KBM-7 (cell line): ENCODE results near the gene PTPRR.

Experiments used
- DNase-seq: peaks from one replicate; pipeline ENCODE4 v3.0.0-alpha.2; 2015
- in situ Hi-C: fragments of 300-500 bp; cut with MboI; formaldehyde crosslinking; loops from 2 replicates; pipeline ENCODE4 v1.14.3; 2020; ENCODE audit warnings: low sequenced_read_pairs, low pct_unique_long_range_greater_than_20kb, mixed read lengths

PTPRR gene

DNA sequence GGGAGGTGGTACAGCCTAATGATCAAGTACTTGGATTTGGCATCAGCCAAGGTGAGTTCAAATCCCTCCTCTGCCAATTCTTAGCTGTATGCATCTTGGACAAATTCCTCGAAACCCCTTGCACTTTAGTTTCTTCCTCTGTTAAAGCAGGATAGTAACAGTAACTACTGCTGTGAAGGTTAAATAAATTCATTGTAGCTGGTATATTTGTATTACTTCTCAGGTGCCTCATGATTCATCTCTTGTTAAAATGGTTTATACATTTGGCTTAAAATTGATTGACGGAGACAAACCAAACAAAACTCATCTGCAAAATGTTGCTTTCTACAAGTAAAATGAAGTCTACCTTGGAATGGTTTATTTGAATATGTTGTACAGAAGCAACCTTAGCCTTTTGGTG, 281.0 kb downstream of the PTPRR start:
- in situ Hi-C loops = no loop called here
- DNase-seq = no peak

- no peak for DNase-seq
- in situ Hi-C loops = no loop called here
These were observed 281.7 kb downstream of the PTPRR start for GRCh38 chr12:70638639-70639360.

GRCh38 chr12:70637303-70638085, 283.0 kb downstream of the PTPRR start, which contains the start of gene PTPRB:
TSS of gene PTPRB (minus strand) at chr12:70637429. CDS start at chr12:70637395, 34 bp downstream.
- peak; percentile 1 for DNase-seq
- in situ Hi-C loops = no loop called here

GRCh38 chr12:70635755-70636154, 284.8 kb downstream of the PTPRR start:
- in situ Hi-C loops = no loop called here
- no peak for DNase-seq

DNA sequence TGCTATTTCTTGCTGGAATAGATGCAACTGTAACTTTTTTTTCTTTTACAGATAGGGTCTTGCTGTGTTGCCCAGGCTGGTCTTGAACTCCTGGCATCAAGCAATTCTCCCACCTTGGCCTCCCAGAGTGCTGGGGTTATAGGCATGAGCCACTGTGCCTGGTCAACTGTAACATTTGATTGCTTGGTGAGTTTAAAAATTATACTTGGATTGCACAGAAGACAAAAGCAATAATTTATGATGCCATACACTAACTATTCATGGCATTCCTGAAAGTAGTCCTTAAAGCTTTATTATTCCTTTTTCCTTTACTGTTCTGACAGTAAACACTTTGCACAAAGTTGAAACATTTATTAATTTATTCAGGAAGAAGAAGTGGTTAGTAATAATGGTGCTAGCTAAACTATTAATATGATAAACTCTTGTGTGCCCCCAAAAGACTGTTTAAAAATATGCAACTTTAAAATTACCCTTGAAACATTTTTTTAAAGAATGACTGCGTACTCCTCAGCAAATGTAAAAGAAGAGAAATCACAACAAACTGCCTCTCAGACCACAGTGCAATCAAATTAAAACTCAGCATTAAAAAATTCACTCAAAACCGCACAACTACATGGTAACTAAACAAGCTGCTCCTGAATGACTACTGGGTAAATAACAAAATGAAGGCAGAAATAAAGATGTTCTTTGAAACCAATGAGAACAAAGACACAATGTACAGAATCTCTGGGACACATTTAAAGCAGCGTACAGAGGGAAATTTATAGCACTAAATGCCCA, 291.6 kb downstream of the PTPRR start:
- no peak for DNase-seq
- in situ Hi-C loops = no loop called here

- in situ Hi-C loops = no loop called here
- DNase-seq = no peak
These were observed 292.9 kb downstream of the PTPRR start for GRCh38 chr12:70627677-70628076.

DNA sequence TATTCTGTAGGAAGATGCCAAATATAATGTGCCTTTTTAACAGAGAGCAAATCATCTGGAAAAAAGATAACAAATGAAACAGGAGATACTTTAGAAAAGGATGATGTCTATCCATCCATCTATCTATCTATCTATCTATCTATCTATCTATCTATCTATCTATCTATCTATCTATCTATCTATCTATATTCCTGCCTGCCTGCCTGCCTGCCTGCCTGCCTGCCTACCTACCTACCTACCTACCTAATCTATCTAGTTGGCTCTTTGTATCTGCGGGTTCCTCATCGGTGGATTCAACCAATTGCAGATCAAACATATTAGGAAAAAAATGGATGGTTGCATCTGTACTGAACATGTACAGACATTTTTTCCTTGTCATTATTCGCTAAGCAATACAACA, 294.4 kb downstream of the PTPRR start:
- DNase-seq = no peak
- in situ Hi-C loops = no loop called here

DNA sequence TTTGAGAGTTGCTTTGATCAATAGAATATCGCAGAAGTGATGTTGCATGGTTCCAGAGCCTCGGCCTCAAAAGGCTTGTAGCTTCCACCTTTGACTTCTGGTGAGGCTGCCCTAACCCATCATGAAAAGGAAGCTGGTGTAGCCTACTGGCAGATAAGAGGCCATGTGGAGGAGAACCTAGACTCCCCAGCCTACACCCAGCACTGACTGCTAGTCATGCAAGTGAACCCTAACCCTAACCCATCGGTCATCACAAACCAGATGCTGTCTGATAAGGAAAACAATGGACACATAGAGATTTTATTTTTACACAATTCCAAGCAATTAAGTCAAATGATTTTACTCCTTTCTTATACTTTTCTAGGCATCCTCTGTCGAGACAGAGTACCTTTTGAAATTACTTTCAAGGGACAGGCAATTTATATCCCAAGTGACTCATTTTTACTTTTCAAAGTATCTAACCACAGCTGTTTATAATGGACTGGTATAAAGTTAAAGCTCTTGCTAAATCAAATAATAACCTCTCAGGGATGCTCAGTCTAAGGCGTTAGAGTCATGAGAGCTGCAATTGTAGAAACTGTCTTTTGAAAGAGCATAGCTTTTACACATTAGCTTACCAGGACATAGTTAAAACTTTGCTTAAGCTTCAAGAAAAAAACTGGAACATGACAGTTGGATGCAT, 300.9 kb downstream of the PTPRR start:
- DNase-seq = no peak
- in situ Hi-C loops = no loop called here

DNA sequence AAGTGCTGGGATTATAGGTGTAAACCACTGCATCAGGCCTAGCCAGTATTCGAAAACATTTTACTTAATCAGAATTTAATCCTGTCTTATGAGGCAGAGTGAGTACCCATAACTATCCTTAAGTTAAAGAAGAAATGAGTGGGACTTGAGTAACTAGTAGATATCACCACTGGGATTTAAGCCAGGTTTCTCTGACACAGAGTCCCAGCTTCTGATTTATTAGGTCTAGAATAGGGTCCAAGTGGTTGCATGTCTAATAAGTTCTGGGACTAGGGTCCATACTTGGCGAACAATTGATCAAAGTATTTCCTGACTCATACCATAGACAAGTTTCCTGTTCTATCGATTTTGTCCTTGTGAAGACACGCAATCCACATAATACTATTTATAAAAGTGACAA, 302.2 kb downstream of the PTPRR start:
- no peak for DNase-seq
- in situ Hi-C loops = no loop called here

DNA sequence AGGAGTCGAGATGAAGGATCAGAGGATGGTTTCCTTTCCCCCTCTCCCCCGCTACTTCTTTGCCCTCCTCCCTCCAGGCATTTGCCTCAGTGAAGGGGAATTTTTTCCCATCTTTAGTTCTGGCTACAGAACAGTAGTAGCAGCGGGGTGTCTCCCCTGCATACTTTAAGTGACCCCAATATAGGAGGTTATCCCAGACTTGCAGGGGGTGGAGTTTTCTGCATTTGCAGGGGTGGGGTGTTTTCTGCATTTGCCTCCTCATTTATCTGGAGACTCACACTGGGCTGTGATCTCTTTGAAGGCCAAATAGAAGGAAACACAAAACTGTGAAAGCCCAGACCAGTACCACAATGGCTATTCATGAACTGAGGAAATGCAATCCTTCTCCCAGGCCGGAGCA, 303.1 kb downstream of the PTPRR start:
- no peak for DNase-seq
- in situ Hi-C loops = no loop called here

- in situ Hi-C loops = no loop called here
- no peak for DNase-seq
These were observed 305.2 kb downstream of the PTPRR start for GRCh38 chr12:70615174-70615866.

DNA sequence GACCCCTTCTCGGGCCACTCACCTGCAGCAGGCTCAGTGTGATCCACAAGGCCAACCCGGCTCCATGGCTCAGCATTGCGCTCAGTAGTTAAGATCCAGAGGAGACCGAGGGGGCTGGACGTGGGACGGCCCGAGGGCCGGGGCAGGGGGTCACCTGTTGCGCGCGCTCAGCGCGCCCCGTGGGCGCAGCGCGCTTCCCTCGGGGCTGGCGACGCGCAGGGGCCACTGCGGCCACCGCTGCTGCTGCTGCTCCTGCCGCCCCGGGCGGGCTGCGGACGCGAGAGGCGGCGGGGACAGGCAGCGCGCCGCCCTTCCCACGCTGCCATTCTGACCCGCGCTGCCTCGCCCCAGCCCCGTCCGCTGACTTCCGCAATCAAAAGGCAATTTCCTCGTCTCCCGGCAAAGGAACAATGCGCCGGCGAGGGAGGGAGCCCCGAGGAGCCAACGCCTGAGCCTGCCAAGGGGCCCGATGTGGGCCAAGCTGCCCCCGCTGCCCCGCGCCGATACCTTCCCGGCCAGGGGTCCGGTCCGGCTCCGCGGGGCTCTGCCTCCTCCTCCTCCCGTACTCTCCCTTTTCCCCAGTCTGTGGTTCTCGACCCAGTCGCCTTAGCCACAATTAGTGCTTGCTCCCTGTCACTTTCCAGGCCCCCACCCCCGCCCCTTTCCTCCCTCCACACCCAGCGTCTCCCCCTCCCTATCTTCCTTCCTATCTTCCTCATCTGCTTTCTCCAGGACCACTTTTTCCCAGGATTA, 310.6 kb downstream of the PTPRR start:
- in situ Hi-C loops = no loop called here
- DNase-seq = peak; percentile 43

DNA sequence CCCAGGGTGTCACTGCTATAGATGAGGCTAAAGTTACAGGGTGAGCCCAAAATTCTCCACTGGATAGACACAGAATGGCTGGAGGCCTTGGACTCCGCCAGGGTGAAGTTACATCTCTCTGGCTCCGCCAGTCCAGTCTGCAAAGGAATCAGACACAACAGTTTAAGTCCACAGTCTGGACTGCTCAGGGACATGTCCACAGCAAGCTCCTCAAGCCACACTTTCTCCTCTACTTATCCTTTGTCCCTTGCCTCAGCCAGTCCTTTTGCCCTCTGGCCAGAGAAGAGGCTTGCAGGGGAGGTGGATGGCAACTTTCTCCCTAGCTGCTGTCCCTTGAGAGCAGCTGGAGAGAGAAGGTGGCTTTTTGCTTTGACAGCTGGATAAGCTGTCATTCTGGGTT, 311.3 kb downstream of the PTPRR start:
- in situ Hi-C loops = no loop called here
- DNase-seq = no peak

- DNase-seq = no peak
- in situ Hi-C loops = no loop called here
These were observed 312.4 kb downstream of the PTPRR start for GRCh38 chr12:70608184-70608583.

- no peak for DNase-seq
- in situ Hi-C loops = no loop called here
These were observed 313.4 kb downstream of the PTPRR start for GRCh38 chr12:70607107-70607506.

DNA sequence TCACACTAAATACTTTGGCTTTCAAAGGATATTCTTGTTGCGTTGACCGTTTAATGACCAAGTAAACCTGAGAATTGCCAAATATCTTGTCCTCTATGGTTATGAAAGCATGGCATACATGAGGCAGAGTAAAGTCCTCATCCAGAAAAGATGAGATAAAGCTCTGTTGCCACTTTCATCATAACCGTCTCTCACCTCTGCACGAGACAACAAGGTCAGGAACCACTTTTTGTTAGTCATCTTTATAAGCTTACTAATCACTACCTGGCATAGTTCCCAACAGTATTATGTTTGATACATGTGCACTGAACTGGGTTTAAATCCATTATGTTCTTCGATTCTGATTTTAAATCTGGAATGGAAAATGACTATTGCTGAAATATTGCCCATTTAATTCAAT, 314.6 kb downstream of the PTPRR start:
- in situ Hi-C loops = no loop called here
- DNase-seq = no peak

GRCh38 chr12:70604662-70605061, 315.9 kb downstream of the PTPRR start:
- in situ Hi-C loops = no loop called here
- no peak for DNase-seq

DNA sequence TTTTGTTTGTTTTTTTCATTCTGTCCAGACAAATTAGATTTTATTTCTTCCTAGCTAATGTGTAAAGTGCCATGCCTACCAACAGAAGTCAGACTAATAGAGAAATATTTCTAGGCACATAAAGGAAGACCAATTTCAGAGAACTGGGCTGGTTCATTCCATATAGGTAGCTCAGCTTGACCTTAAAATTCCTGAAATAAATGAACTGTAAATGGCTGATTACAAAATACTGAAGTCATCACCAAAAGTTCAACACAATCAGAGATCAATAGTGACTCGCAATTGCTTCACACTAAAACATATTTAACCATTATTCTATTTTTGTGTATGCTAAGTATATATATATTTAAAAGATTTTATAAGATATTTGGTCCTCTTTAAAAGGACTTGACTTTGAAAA, 317.5 kb downstream of the PTPRR start:
- in situ Hi-C loops = no loop called here
- DNase-seq = no peak
